B cell (primary cell): ENCODE results near the gene L3MBTL4. TPM values are rescaled to one million over a fixed set of nuclear protein-coding genes. Genes with fewer than 3 reads are reported as not detected.

Source experiments
- ATAC-seq: fragments of 200-7000 bp; cut with Tn5 transposase; one replicate; pipeline ENCODE4 v1.10.0; 2021; ENCODE audit warnings: low read depth, mild to moderate bottlenecking, moderate number of reproducible peaks, moderate library complexity
- CTCF ChIA-PET: fragments of 350-600 bp; sonication (Branson Sonifier 250); formaldehyde crosslinking; loops from one replicate; lab custom pipeline; 2021; ENCODE audit warnings: antibody characterized with exemption, inconsistent platforms; lab: Charles Lee
- POLR2A ChIA-PET: fragments of 350-600 bp; sonication (Branson Sonifier 250); formaldehyde crosslinking; loops from one replicate; lab custom pipeline; 2021; ENCODE audit warnings: antibody characterized with exemption; lab: Charles Lee
- DNase-seq: peaks from one replicate; pipeline ENCODE4 v3.0.0; 2013
- H2AFZ ChIP-seq: 2 replicates; pipeline ENCODE4 v1.6.1; 2012; ENCODE audit warnings: mild to moderate bottlenecking, low read depth, low read length; ENCODE audit not compliant: insufficient read depth, poor library complexity, severe bottlenecking
- H3K27ac ChIP-seq, 2 donors: 1 replicate in 1 of 2; 2 replicates in 1 of 2; pipeline ENCODE4 v1.5.1; 2012 to 2013; ENCODE audit warnings: low read length in 2 of 2, mild to moderate bottlenecking in 2 of 2, moderate library complexity in 1 of 2
- H3K27me3 ChIP-seq, 4 experiments: fragments of 200-600 bp in 1 of 4; sonication (generic) in 1 of 4; replicated peaks in 1 of 4; 1 replicate in 2 of 4; 2 replicates in 2 of 4; pipeline versions ENCODE4 v1.6.1 to v1.7.0; 2013 to 2016; ENCODE audit warnings: low read length in 3 of 4, mild to moderate bottlenecking in 2 of 4, mixed read lengths in 1 of 4, moderate library complexity in 1 of 4; ENCODE audit not compliant: insufficient read depth in 4 of 4, control insufficient read depth in 3 of 4; ENCODE audit errors: control extremely low read depth in 1 of 4
- H3K36me3 ChIP-seq, 2 experiments: replicated peaks in 1 of 2; 1 replicate in 1 of 2; 2 replicates in 1 of 2; pipeline versions ENCODE4 v1.6.1 to v1.7.1; 2013; ENCODE audit warnings: low read length in 1 of 2; ENCODE audit not compliant: insufficient read depth in 2 of 2, control insufficient read depth in 1 of 2; ENCODE audit errors: control extremely low read depth in 1 of 2, extremely low read depth in 1 of 2
- H3K4me1 ChIP-seq, 2 donors: fragments of 200-600 bp in 1 of 2; sonication (generic) in 1 of 2; 1 replicate in 1 of 2; 2 replicates in 1 of 2; pipeline versions ENCODE4 v1.5.1 to v1.6.1; 2013 to 2017; ENCODE audit warnings: low read length in 2 of 2; ENCODE audit not compliant: control insufficient read depth in 2 of 2, insufficient read depth in 2 of 2
- H3K4me2 ChIP-seq: replicated peaks from 2 replicates; pipeline ENCODE3; 2012; ENCODE audit warnings: mild to moderate bottlenecking, low read depth, low read length; ENCODE audit not compliant: poor library complexity, severe bottlenecking
- H3K4me3 ChIP-seq, 5 experiments: fragments of 200-600 bp in 1 of 5; sonication (generic) in 1 of 5; 1 replicate in 3 of 5; 2 replicates in 2 of 5; pipeline versions ENCODE4 v1.5.1 to v1.7.0; 2011 to 2016; ENCODE audit warnings: low read length in 4 of 5, mild to moderate bottlenecking in 4 of 5, low read depth in 2 of 5, control low read depth in 1 of 5, moderate library complexity in 1 of 5; ENCODE audit not compliant: insufficient read depth in 1 of 5; ENCODE audit errors: control extremely low read depth in 1 of 5, extremely low read depth in 1 of 5
- H3K79me2 ChIP-seq: fragments of 200-600 bp; sonication (generic); one replicate; pipeline ENCODE4 v1.6.0; 2016; ENCODE audit warnings: low read length; ENCODE audit not compliant: control insufficient read depth, insufficient read depth
- H3K9ac ChIP-seq: fragments of 200-600 bp; sonication (generic); 2 replicates; pipeline ENCODE4 v1.6.1; 2017; ENCODE audit warnings: mild to moderate bottlenecking, low read length, moderate library complexity
- H3K9me3 ChIP-seq, 3 donors: one replicate each; pipeline versions ENCODE4 v1.6.1 to v1.7.1; 2013; ENCODE audit warnings: low read length in 2 of 3; ENCODE audit not compliant: control insufficient read depth in 2 of 3, insufficient read depth in 1 of 3; ENCODE audit errors: control extremely low read depth in 1 of 3
- H4K20me1 ChIP-seq: 2 replicates; pipeline ENCODE4 v1.6.0; 2012; ENCODE audit warnings: mild to moderate bottlenecking, low read length; ENCODE audit not compliant: insufficient read depth, control insufficient read depth, poor library complexity, severe bottlenecking
- H3K27ac Mint-ChIP-seq: one replicate; pipeline ENCODE4 v1.8.0; 2021; ENCODE audit warnings: mixed read lengths
- H3K27me3 Mint-ChIP-seq: one replicate; pipeline ENCODE4 v1.8.0; 2021; ENCODE audit warnings: mixed read lengths
- H3K4me1 Mint-ChIP-seq: one replicate; pipeline ENCODE4 v1.8.0; 2021; ENCODE audit warnings: mixed read lengths
- H3K4me3 Mint-ChIP-seq: one replicate; pipeline ENCODE4 v1.8.0; 2021; ENCODE audit warnings: mixed read lengths
- H3K9me3 Mint-ChIP-seq: one replicate; pipeline ENCODE4 v1.8.0; 2022; ENCODE audit warnings: mixed read lengths; ENCODE audit not compliant: insufficient read depth
- CTCF ChIP-seq: fragments of 200-600 bp; IDR thresholded peaks from one replicate; pipeline ENCODE4 v1.8.0; 2022; ENCODE audit warnings: antibody characterized with exemption, mild to moderate bottlenecking
- EZH2 ChIP-seq: IDR thresholded peaks from 2 replicates; pipeline ENCODE4 v1.6.1; 2012; ENCODE audit warnings: borderline replicate concordance, low read depth, mild to moderate bottlenecking, moderate library complexity, low read length; ENCODE audit not compliant: insufficient read depth, poor library complexity, severe bottlenecking
- WGBS: methylation state at CpG from one replicate; pipeline ENCODE4 v1.1.5; 2013; ENCODE audit warnings: missing lambda C conversion rate; ENCODE audit not compliant: insufficient coverage; 5-methylcytosine and 5-hydroxymethylcytosine counted together
- intact Hi-C: fragments of 100-400 bp; cut with micrococcal nuclease; formaldehyde crosslinking; loops from one replicate; pipeline ENCODE4 v1.10.0; 2022
- polyA plus RNA-seq: library from polyadenylated mRNA; depleted of rRNA; stranded (reverse); fragments of >200 nt; gene quantifications from 2 replicates; pipeline ENCODE4 v1.2.3, GENCODE V29; 2012
- total RNA-seq, 2 donors: library from RNA; stranded (reverse); fragments of 120-200 nt in 1 of 2; gene quantifications; 1 replicate in 1 of 2; 2 replicates in 1 of 2; pipeline versions ENCODE4 v1.2.3 to v1.2.4, GENCODE V29; 2013 to 2022

Gene L3MBTL4
- total and polyA plus RNA-seq, 2 donors (not counting 1 experiment from before 2014, with no cell fraction given) = 3.0 to 11.9 TPM

DNA sequence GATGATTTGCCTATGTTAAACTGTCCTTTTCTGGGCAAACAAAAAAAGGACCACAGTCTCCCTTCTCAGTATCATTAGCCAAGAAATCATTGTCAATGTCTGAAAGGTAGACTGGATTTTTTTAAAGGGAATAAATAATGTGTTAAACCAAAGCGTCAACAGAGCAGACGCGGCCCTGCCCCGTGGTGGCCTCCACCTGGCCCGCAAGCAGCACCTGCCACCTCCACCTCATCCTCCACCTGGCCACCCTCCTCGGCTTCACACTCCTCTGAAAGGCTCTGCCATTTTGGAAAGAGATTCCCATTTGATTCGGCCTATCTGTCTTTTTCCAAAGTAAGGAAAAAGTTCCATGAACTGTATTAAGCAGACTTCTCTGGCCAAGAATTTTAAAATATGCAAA lies 451.4 kb downstream of the L3MBTL4 start:
- H3K79me2 ChIP-seq = no peaks in the 10 kb centered on the region
- no peak overlapping the region for H3K9ac ChIP-seq
- H3K9me3 Mint-ChIP-seq = no peaks in the 10 kb centered on the region
- no peaks in the 10 kb centered on the region for H3K36me3 ChIP-seq
- CTCF ChIA-PET = no interaction called here
- POLR2A ChIA-PET = no interaction called here
- no peaks in the 10 kb centered on the region for H3K27me3 ChIP-seq
- H3K4me3 ChIP-seq = no peak overlapping the region
- 100% methylated on average over 1 of the region's 7 CpGs for WGBS
- no peak overlapping the region for H3K4me3 Mint-ChIP-seq
- no peak overlapping the region for H3K4me2 ChIP-seq
- no peak for TF ChIP-seq EZH2
- no peak for TF ChIP-seq CTCF
- intact Hi-C loops = no loop called here
- H3K27ac Mint-ChIP-seq = no peak overlapping the region
- H3K27ac ChIP-seq = no peak overlapping the region
- DNase-seq (no peak), ATAC-seq (no peak)
- H3K27me3 Mint-ChIP-seq = no peaks in the 10 kb centered on the region
- H4K20me1 ChIP-seq = no peaks in the 10 kb centered on the region
- H3K4me1 Mint-ChIP-seq = no peaks in the 10 kb centered on the region
- H3K4me1 ChIP-seq = no peaks in the 10 kb centered on the region
- H3K9me3 ChIP-seq = no peaks in the 10 kb centered on the region
- no peak overlapping the region for H2AFZ ChIP-seq

GRCh38 chr18:5962362-5962761 lies 452.3 kb downstream of the L3MBTL4 start:
- Mint-ChIP-seq H3K4me1 (no peaks in the 10 kb centered on the region), H3K27me3 (no peaks in the 10 kb centered on the region), H3K27ac (no peak overlapping the region), H3K4me3 (no peak overlapping the region), H3K9me3 (no peaks in the 10 kb centered on the region)
- Histone ChIP-seq H3K4me1 (no peaks in the 10 kb centered on the region), H2AFZ (no peak overlapping the region), H3K4me2 (no peak overlapping the region), H4K20me1 (no peaks in the 10 kb centered on the region), H3K4me3 (no peak overlapping the region), H3K9me3 (no peaks in the 10 kb centered on the region), H3K27me3 (no peaks in the 10 kb centered on the region), H3K27ac (no peak overlapping the region), H3K9ac (no peak overlapping the region), H3K36me3 (no peaks in the 10 kb centered on the region), H3K79me2 (no peaks in the 10 kb centered on the region)
- intact Hi-C loops = no loop called here
- TF ChIP-seq EZH2 (no peak), CTCF (no peak)
- POLR2A ChIA-PET = no interaction called here
- 80% methylated on average over 5 of the region's 6 CpGs for WGBS
- DNase-seq = no peak
- no peak for ATAC-seq
- CTCF ChIA-PET = no interaction called here
